K562 (cell line): ENCODE data around the gene ARID3A. TPM values are rescaled to one million over a fixed set of nuclear protein-coding genes. Genes with fewer than 3 reads are reported as not detected.
A peak's percentile ranks its signal among the peaks of the same experiment; 100 is the strongest.

Experiments used
- ATAC-seq: fragments of 200-7000 bp; cut with Tn5 transposase; 3 replicates; pipeline ENCODE4 v1.9.1; 2020; ENCODE audit warnings: moderate library complexity
- BruUV-seq: library from RNA; stranded (reverse); fragments of 400-500 nt; replicated peaks from 2 replicates; lab custom pipeline; 2021; lab: Mats Ljungman, UMichigan
- CTCF ChIA-PET: fragments of 300-600 bp; formaldehyde crosslinking; extraction: SDS; loops from one replicate; lab custom pipeline; 2021; ENCODE audit warnings: low intra/inter-chr PET ratio; lab: Yijun Ruan, JAX
- POLR2A ChIA-PET: fragments of 300-600, 350-650 bp; sonication (Branson Sonifier 250); formaldehyde crosslinking; extraction: SDS; loops from one replicate; lab custom pipeline; 2021; ENCODE audit warnings: antibody characterized with exemption, inconsistent platforms; lab: Yijun Ruan, JAX
- DNase-seq, 4 experiments: peaks; one replicate each; pipeline versions ENCODE4 v3.0.0 to v3.0.0-alpha.2; 2011 to 2018; ENCODE audit warnings: low spot score in 3 of 4, mixed read lengths in 3 of 4; ENCODE audit errors: extremely low read depth in 1 of 4
- FAIRE-seq: peaks from 2 replicates; lab custom pipeline; 2011; peaks lifted over from hg19 to GRCh38; lab: Jason Lieb, UNC
- H2AFZ ChIP-seq: 2 replicates; pipeline ENCODE4 v1.6.0; 2011; ENCODE audit warnings: low read depth, low read length, control low read depth, inconsistent platforms
- H3K27ac ChIP-seq: fragments of 200-600 bp; 3 replicates; pipeline ENCODE4 v1.8.0; 2011; ENCODE audit warnings: low read depth, mild to moderate bottlenecking, control low read depth, inconsistent platforms, low read length, moderate library complexity, mixed read lengths; ENCODE audit errors: extremely low read depth
- H3K27me3 ChIP-seq, 2 experiments: fragments of 300-600 bp in 1 of 2; 2 replicates in 1 of 2; 3 replicates in 1 of 2; pipeline versions ENCODE4 v1.6.0 to v1.8.0; 2011; ENCODE audit warnings: inconsistent platforms in 2 of 2, low read length in 2 of 2, mild to moderate bottlenecking in 1 of 2, mixed read lengths in 1 of 2, moderate library complexity in 1 of 2; ENCODE audit not compliant: control insufficient read depth in 2 of 2, insufficient read depth in 2 of 2
- H3K36me3 ChIP-seq: fragments of 300-600 bp; 3 replicates; pipeline ENCODE4 v1.8.0; 2011; ENCODE audit warnings: mild to moderate bottlenecking, low read length, inconsistent platforms; ENCODE audit not compliant: control insufficient read depth, insufficient read depth
- H3K4me1 ChIP-seq, 2 experiments: fragments of 200-600 bp in 1 of 2; replicated peaks in 1 of 2; 2 replicates in 1 of 2; 3 replicates in 1 of 2; pipeline versions ENCODE4 v1.5.1 to v1.8.0; 2011; ENCODE audit warnings: inconsistent platforms in 2 of 2, low read length in 2 of 2, mild to moderate bottlenecking in 1 of 2, mixed read lengths in 1 of 2, moderate library complexity in 1 of 2; ENCODE audit not compliant: control insufficient read depth in 2 of 2, insufficient read depth in 2 of 2
- H3K4me2 ChIP-seq: 2 replicates; pipeline ENCODE4 v1.6.1; 2011; ENCODE audit warnings: low read length, control low read depth, inconsistent platforms, mixed read lengths; ENCODE audit not compliant: insufficient read depth
- H3K4me3 ChIP-seq: fragments of 200-600 bp; sonication (generic), shearing (Covaris generic); 2 replicates; pipeline ENCODE4 v1.5.1; 2016; ENCODE audit warnings: control low read depth, inconsistent platforms
- H3K79me2 ChIP-seq: fragments of 200-600 bp; 3 replicates; pipeline ENCODE4 v1.8.0; 2011; ENCODE audit warnings: low read length, inconsistent platforms; ENCODE audit not compliant: control insufficient read depth, insufficient read depth
- H3K9ac ChIP-seq, 2 experiments: 2 replicates each; pipeline versions ENCODE4 v1.6.0 to v1.6.1; 2011; ENCODE audit warnings: low read depth in 2 of 2, low read length in 2 of 2, control low read depth in 1 of 2, inconsistent platforms in 1 of 2, mild to moderate bottlenecking in 1 of 2, mixed read lengths in 1 of 2; ENCODE audit not compliant: insufficient read depth in 1 of 2
- H3K9me1 ChIP-seq: one replicate; pipeline ENCODE4 v1.6.0; 2011; ENCODE audit warnings: inconsistent platforms, mild to moderate bottlenecking, low read length, moderate library complexity; ENCODE audit not compliant: control insufficient read depth, insufficient read depth
- H3K9me3 ChIP-seq: replicated peaks from 2 replicates; pipeline ENCODE4 v1.5.1; 2011; ENCODE audit warnings: low read depth, low read length, inconsistent platforms; ENCODE audit not compliant: control insufficient read depth, insufficient read depth
- H4K20me1 ChIP-seq: replicated peaks from 2 replicates; pipeline ENCODE4 v1.6.1; 2011; ENCODE audit warnings: low read length, inconsistent platforms, mixed read lengths; ENCODE audit not compliant: control insufficient read depth, insufficient read depth
- CHD4 ChIP-seq: fragments of 200-600 bp; sonication (generic); IDR thresholded peaks from 3 replicates; pipeline ENCODE4 v1.6.1; 2012; ENCODE audit warnings: low read depth, mild to moderate bottlenecking, mixed read lengths, low read length, inconsistent platforms; ENCODE audit not compliant: insufficient read depth, insufficient replicate concordance, poor library complexity, severe bottlenecking
- WGBS: fragments of 100-300 bp; shearing (Covaris generic); methylation state at CpG from one replicate; pipeline ENCODE4 v1.1.6; 2016; ENCODE audit warnings: low coverage, mixed read lengths; ENCODE audit not compliant: insufficient coverage; ENCODE audit errors: missing lambda C conversion rate; 5-methylcytosine and 5-hydroxymethylcytosine counted together
- in situ Hi-C: fragments of 300-500 bp; cut with MboI; formaldehyde crosslinking; loops from 4 replicates; pipeline ENCODE4 v1.15.0; 2018; ENCODE audit warnings: inconsistent platforms, mixed read lengths
- intact Hi-C: fragments of 100-400 bp; cut with micrococcal nuclease; formaldehyde crosslinking; loops from 2 replicates; pipeline ENCODE4 v1.14.2; 2022
- polyA plus RNA-seq, 8 experiments: library from polyadenylated mRNA; depleted of rRNA in 4 of 8; stranded (reverse) in 5 of 8; unstranded in 3 of 8; fragments of >200 nt; fragmentation: Nextera tagmentation in 2 of 8; fragmentation: Illumina TruSeq in 1 of 8; extraction: Ambion mirVana in 2 of 8; extraction: Trizol in 1 of 8; gene quantifications; 2 replicates each; pipeline versions ENCODE4 v1.2.1 to v1.2.3, GENCODE V29; 2011 to 2014; ENCODE audit warnings: inconsistent platforms in 1 of 8, missing spikeins in 1 of 8
- total RNA-seq, 7 experiments: library from RNA; depleted of rRNA in 6 of 7; stranded (reverse); fragments of >200 nt in 6 of 7; fragmentation: Illumina TruSeq in 2 of 7; extraction: Trizol in 2 of 7; gene quantifications; 2 replicates each; pipeline versions ENCODE4 v1.2.1 to v1.2.3, GENCODE V29; 2011 to 2021; ENCODE audit warnings: low replicate concordance in 1 of 7
- TF ChIP-seq, protein P1 (sequence below): sonication (generic); formaldehyde crosslinking; IDR thresholded peaks from 2 replicates; pipeline ENCODE4 v1.8.1; 2023; ENCODE audit warnings: mild to moderate bottlenecking, missing genetic modification reagents

Gene ARID3A
- total and polyA plus RNA-seq, 9 of the 15 experiments (the other 6 are each of a cell fraction or from before 2014, with no cell fraction given) = 1.4 to 118 (median 31.2) TPM

DNA sequence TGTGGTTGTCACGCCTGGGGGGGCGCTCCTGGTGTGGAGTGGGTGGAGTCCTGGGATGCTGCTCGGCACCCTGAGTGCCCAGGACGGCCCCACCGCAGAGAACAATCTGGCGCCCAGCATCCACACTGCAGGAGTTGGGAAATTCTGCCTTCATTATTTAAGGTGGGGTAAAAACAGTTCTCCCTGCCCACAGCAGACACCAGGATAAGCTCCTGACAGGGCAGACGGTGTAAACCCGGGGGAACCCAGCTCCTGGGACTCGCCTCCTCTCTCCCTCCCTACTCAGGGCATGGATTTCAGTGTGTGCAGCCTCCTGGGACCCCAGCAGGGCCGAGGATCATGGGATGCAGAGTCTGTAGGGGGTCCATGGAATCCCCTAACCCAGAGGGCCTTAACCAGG is 50.6 kb downstream of the ARID3A start:
- CTCF ChIA-PET = no interaction called here
- no peak for ATAC-seq

More for the DNA sequence above, 50.6 kb downstream of the ARID3A start:
- Histone ChIP-seq H3K27me3 (no peaks in the 10 kb centered on the region), H3K79me2 (peaks cover 10% of the 10 kb centered on the region), H3K9me1 (no peaks in the 10 kb centered on the region), H2AFZ (no peak overlapping the region), H3K4me1 (peaks cover 14 to 66% of the 10 kb centered on the region in 2 experiments), H3K4me2 (no peak overlapping the region), H3K9ac (no peak overlapping the region), H3K9me3 (no peaks in the 10 kb centered on the region; the same call in 1 of the 2 replicates), H3K36me3 (peaks cover 23% of the 10 kb centered on the region; the same call in 1 of the 3 replicates), H3K4me3 (no peak overlapping the region), H3K27ac (no peak overlapping the region), H4K20me1 (no peaks in the 10 kb centered on the region)
- in situ Hi-C loops = no loop called here
- POLR2A ChIA-PET = interaction anchor here (0.6 to 1.5 kb wide), 4 partner anchors 8 to 177 kb away, joined by 3 to 6 read pairs (median 6); partner anchors contain the start of gene WDR18
- no peak for TF ChIP-seq CHD4
- TF ChIP-seq, protein P1, sequence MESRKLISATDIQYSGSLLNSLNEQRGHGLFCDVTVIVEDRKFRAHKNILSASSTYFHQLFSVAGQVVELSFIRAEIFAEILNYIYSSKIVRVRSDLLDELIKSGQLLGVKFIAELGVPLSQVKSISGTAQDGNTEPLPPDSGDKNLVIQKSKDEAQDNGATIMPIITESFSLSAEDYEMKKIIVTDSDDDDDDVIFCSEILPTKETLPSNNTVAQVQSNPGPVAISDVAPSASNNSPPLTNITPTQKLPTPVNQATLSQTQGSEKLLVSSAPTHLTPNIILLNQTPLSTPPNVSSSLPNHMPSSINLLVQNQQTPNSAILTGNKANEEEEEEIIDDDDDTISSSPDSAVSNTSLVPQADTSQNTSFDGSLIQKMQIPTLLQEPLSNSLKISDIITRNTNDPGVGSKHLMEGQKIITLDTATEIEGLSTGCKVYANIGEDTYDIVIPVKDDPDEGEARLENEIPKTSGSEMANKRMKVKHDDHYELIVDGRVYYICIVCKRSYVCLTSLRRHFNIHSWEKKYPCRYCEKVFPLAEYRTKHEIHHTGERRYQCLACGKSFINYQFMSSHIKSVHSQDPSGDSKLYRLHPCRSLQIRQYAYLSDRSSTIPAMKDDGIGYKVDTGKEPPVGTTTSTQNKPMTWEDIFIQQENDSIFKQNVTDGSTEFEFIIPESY (CRISPR knock-in tag) = 0 out of 2 replicates have a peak, but pooled peaks have one; percentile 26
- intact Hi-C loops = no loop called here
- no TSS peak for BruUV-seq
- DNase-seq (no peak), FAIRE-seq (no peak)
- 82% methylated on average over 6 of the region's 10 CpGs for WGBS
